ENCODE measurements around the gene TAAR2. TPM values are rescaled to one million over a fixed set of nuclear protein-coding genes. Genes with fewer than 3 reads are reported as not detected.
A peak's percentile ranks its signal among the peaks of the same experiment; 100 is the strongest.

The TAAR2 gene
- total and polyA plus RNA-seq, 2 of the 8 experiments (the other 6 are each of a cell fraction or from before 2014, with no cell fraction given): not detected

DNA sequence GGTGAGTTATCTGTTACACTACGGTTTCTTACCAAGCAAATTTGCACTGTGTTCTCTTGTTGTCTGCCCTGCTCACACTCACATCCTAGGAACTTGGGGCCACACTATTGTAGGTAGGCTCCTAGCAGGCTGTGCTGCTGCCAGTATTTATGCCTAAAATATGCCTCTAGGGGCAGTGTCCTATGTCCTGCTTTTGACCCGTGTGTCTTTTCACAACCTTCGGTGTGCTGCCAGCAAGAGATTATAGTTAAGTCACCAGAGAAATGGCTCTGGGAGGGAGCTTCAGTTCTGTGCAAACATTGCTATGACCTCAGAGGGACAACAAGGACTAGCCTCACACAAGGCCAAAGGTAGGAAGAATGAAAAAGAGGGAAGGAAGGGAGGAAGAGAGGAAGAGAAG lies 25.6 kb downstream of the TAAR2 start:
- Histone ChIP-seq H3K18ac (ENCODE audit: extremely low read depth, low read length) (no peak overlapping the region), H3K36me3 (ENCODE audit: control insufficient read depth in 2 of 4, insufficient read depth in 4 of 4, low read length in 3 of 4) (no peaks in the 10 kb centered on the region), H2BK15ac (ENCODE audit: low read length) (no peak overlapping the region), H3K9me3 (ENCODE audit: insufficient read depth in 2 of 2, low read depth in 1 of 2, low read length in 1 of 2) (no peaks in the 10 kb centered on the region), H2AFZ (ENCODE audit: low read length) (peak overlapping the region; percentile 95), H4K5ac (ENCODE audit: insufficient read length, low read depth, low read length) (no peak overlapping the region), H3K14ac (ENCODE audit: insufficient read length) (no peak overlapping the region), H2BK5ac (ENCODE audit: low read depth, low read length) (no peak overlapping the region), H4K20me1 (replicated peaks in 1 of 2; ENCODE audit: control insufficient read depth in 1 of 2, insufficient read depth in 2 of 2, low read length in 2 of 2) (no peaks in the 10 kb centered on the region), H3K27ac (ENCODE audit: low read depth, low read length) (no peak overlapping the region), H3K79me2 (ENCODE audit: control insufficient read depth in 1 of 2, insufficient read depth in 2 of 2, low read length in 2 of 2) (no peaks in the 10 kb centered on the region), H2BK20ac (ENCODE audit: low read length) (no peak overlapping the region), H2BK120ac (replicated peaks; ENCODE audit: low read depth, low read length) (no peak overlapping the region), H3K56ac (replicated peaks; ENCODE audit: insufficient read length, low read depth, low read length) (no peak overlapping the region), H3K4me3 (ENCODE audit: extremely low read depth in 1 of 4, insufficient read depth in 2 of 4, low read depth in 3 of 4, low read length in 4 of 4) (no peak overlapping the region), H3K4me2 (ENCODE audit: insufficient read depth in 1 of 2, low read depth in 2 of 2, low read length in 2 of 2) (no peak overlapping the region), H3K27me3 (replicated peaks in 1 of 4; ENCODE audit: control insufficient read depth in 3 of 4, extremely low read depth in 1 of 4, insufficient read depth in 3 of 4, low read length in 3 of 4) (no peaks in the 10 kb centered on the region), H3K9ac (replicated peaks in 1 of 4; ENCODE audit: extremely low read depth in 1 of 4, low read depth in 3 of 4, low read length in 3 of 4) (no peak overlapping the region), H3K23ac (ENCODE audit: insufficient read length) (no peak overlapping the region), H3K4me1 (replicated peaks in 1 of 4; ENCODE audit: control insufficient read depth in 3 of 4, insufficient read depth in 4 of 4, low read length in 3 of 4) (no peaks in the 10 kb centered on the region), H2AK5ac (ENCODE audit: low read depth, low read length) (no peak overlapping the region), H2BK12ac (ENCODE audit: low read depth, low read length) (no peak overlapping the region), H4K91ac (replicated peaks; ENCODE audit: insufficient read length, low read length) (no peak overlapping the region), H4K8ac (ENCODE audit: extremely low read depth, insufficient read depth, low read length) (no peak overlapping the region), H3K79me1 (ENCODE audit: low read depth, low read length) (no peaks in the 10 kb centered on the region), H3K23me2 (ENCODE audit: low read depth, low read length) (peaks cover 3% of the 10 kb centered on the region; the same call in 1 of the 2 replicates), H3K4ac (replicated peaks; ENCODE audit: insufficient read length, low read depth, low read length) (no peak overlapping the region)
- ChIA-PET CTCF (ENCODE audit: partially characterized antibody) (interaction anchor here (0.6 to 2.8 kb wide), 29 partner anchors 9 to 1105 kb away, joined by 3 to 15 read pairs (median 4); partner anchors contain the start of gene TAAR1), POLR2A (ENCODE audit: partially characterized antibody) (no interaction called here)
- FAIRE-seq (no peak), DNase-seq (ENCODE audit: low read depth in 1 of 2, low spot score in 2 of 2) (no peak)
- 62% methylated on average over 3 of the region's 3 CpGs; no CpG with 5 or more reads in 1 of the 2 experiments for WGBS, 2 experiments (ENCODE audit: extremely low coverage in 1 of 2, insufficient coverage in 1 of 2, insufficient read length in 1 of 2, insufficient replicate concordance in 2 of 2, low coverage in 1 of 2, low lambda C conversion rate in 2 of 2, missing lambda C conversion rate in 1 of 2)
- TF ChIP-seq GABPA (IDR thresholded peaks at IDR 0.05; ENCODE audit: borderline replicate concordance, insufficient read depth, low read length) (no peak), NRF1 (IDR thresholded peaks at IDR 0.05; ENCODE audit: low read depth, low read length) (no peak), SIRT6 (IDR thresholded peaks at IDR 0.05; ENCODE audit: low read length) (no peak)
